Hepatocyte (in vitro differentiated cells): ENCODE results near the gene EMC8. TPM values are rescaled to one million over a fixed set of nuclear protein-coding genes. Genes with fewer than 3 reads are reported as not detected.
A peak's percentile ranks its signal among the peaks of the same experiment; 100 is the strongest.

ENCODE experiments used
- DNase-seq: peaks from one replicate; pipeline ENCODE4 v3.0.0-alpha.2; 2016; ENCODE audit warnings: low spot score
- H2AFZ ChIP-seq: fragments of 200-600 bp; sonication (generic); 2 replicates; pipeline ENCODE4 v1.6.0; 2016; ENCODE audit warnings: antibody characterized with exemption, mild to moderate bottlenecking
- H3K27ac ChIP-seq: fragments of 200-600 bp; sonication (generic); 2 replicates; pipeline ENCODE4 v1.5.1; 2016; ENCODE audit warnings: mild to moderate bottlenecking
- H3K27me3 ChIP-seq: fragments of 200-600 bp; sonication (generic); 2 replicates; pipeline ENCODE4 v1.6.1; 2016
- H3K36me3 ChIP-seq: fragments of 200-600 bp; sonication (generic); replicated peaks from 2 replicates; pipeline ENCODE4 v1.5.1; 2016; ENCODE audit warnings: low read depth; ENCODE audit not compliant: insufficient read depth
- H3K4me1 ChIP-seq: fragments of 200-600 bp; sonication (generic); 2 replicates; pipeline ENCODE4 v1.5.1; 2016; ENCODE audit warnings: mild to moderate bottlenecking, moderate library complexity; ENCODE audit not compliant: insufficient read depth
- H3K4me2 ChIP-seq: fragments of 200-600 bp; sonication (generic); 2 replicates; pipeline ENCODE4 v1.6.0; 2016
- H3K4me3 ChIP-seq: fragments of 200-600 bp; sonication (generic); 2 replicates; pipeline ENCODE4 v1.5.1; 2016; ENCODE audit warnings: mild to moderate bottlenecking
- H3K79me2 ChIP-seq: fragments of 200-600 bp; sonication (generic); 2 replicates; pipeline ENCODE4 v1.6.0; 2017; ENCODE audit warnings: mild to moderate bottlenecking
- H3K9me2 ChIP-seq: fragments of 200-600 bp; sonication (generic); replicated peaks from 2 replicates; pipeline ENCODE4 v1.6.0; 2017; ENCODE audit warnings: mild to moderate bottlenecking; ENCODE audit not compliant: insufficient read depth
- H3K9me3 ChIP-seq: fragments of 200-600 bp; sonication (generic); 2 replicates; pipeline ENCODE4 v1.5.1; 2016; ENCODE audit warnings: low read depth, mild to moderate bottlenecking
- H4K20me1 ChIP-seq: fragments of 200-600 bp; sonication (generic); 2 replicates; pipeline ENCODE4 v1.6.0; 2016; ENCODE audit warnings: mild to moderate bottlenecking; ENCODE audit not compliant: insufficient read depth, poor library complexity, severe bottlenecking
- CTCF ChIP-seq: fragments of 200-600 bp; sonication (generic); IDR thresholded peaks from 2 replicates; pipeline ENCODE4 v1.5.1; 2016; ENCODE audit warnings: antibody characterized with exemption, mild to moderate bottlenecking; ENCODE audit not compliant: poor library complexity
- EZH2 ChIP-seq: fragments of 200-600 bp; sonication (generic); IDR thresholded peaks from 2 replicates; pipeline ENCODE4 v1.6.1; 2016; ENCODE audit warnings: antibody characterized with exemption, mild to moderate bottlenecking, borderline replicate concordance
- EZH2phosphoT487 ChIP-seq: fragments of 200-600 bp; sonication (generic); IDR thresholded peaks from one replicate; pipeline ENCODE4 v1.6.1; 2018; ENCODE audit warnings: antibody characterized with exemption, mild to moderate bottlenecking, low read depth, moderate library complexity; ENCODE audit not compliant: unreplicated experiment, severe bottlenecking
- WGBS: methylation state at CpG from one replicate; pipeline ENCODE4 v1.1.6; 2016; ENCODE audit warnings: low lambda C conversion rate; ENCODE audit errors: missing lambda C conversion rate; 5-methylcytosine and 5-hydroxymethylcytosine counted together
- polyA plus RNA-seq: library from polyadenylated mRNA; unstranded; fragments of >200 nt; fragmentation: Nextera tagmentation; extraction: Ambion mirVana; gene quantifications from 2 replicates; pipeline ENCODE4 v1.2.1, GENCODE V29; 2016
- total RNA-seq: library from RNA; depleted of rRNA; stranded (reverse); fragments of >200 nt; gene quantifications from 2 replicates; pipeline ENCODE4 v1.2.3, GENCODE V29; 2014

EMC8 gene
- total and polyA plus RNA-seq, 2 experiments from 2014 or later, result 35.0 to 50.6 TPM

GRCh38 chr16:85798901-85799496 is 345 bp downstream of the EMC8 start:
- Histone ChIP-seq H3K4me3 (peak overlapping the region; percentile 74), H3K4me1 (peaks cover 11% of the 10 kb centered on the region), H3K9me3 (no peaks in the 10 kb centered on the region), H2AFZ (peak overlapping the region; percentile 28), H3K27me3 (no peaks in the 10 kb centered on the region), H3K9me2 (no peaks in the 10 kb centered on the region), H3K36me3 (no peaks in the 10 kb centered on the region), H4K20me1 (peaks cover 25% of the 10 kb centered on the region), H3K79me2 (peaks cover 92% of the 10 kb centered on the region), H3K27ac (peak overlapping the region; percentile 97), H3K4me2 (peak overlapping the region; percentile 81)
- under 1% methylated on average over 43 of the region's 51 CpGs for WGBS
- peak; percentile 50 for DNase-seq
- TF ChIP-seq EZH2 (no peak), CTCF (no peak), EZH2phosphoT487 (no peak)

- peak overlapping the region; percentile 28 for H2AFZ ChIP-seq
Observed at GRCh38 chr16:85798283-85798776, 1.0 kb downstream of the EMC8 start.

GRCh38 chr16:85796599-85796998 is 2.7 kb downstream of the EMC8 start:
- no peak overlapping the region for H3K27ac ChIP-seq
- H3K4me3 ChIP-seq, result no peak overlapping the region
- H3K4me2 ChIP-seq, result no peak overlapping the region
- no peaks in the 10 kb centered on the region for H3K9me3 ChIP-seq
- peaks cover 11% of the 10 kb centered on the region for H3K4me1 ChIP-seq
- WGBS, result 91% methylated on average over 7 of the region's 7 CpGs
- no peaks in the 10 kb centered on the region for H3K36me3 ChIP-seq
- TF ChIP-seq CTCF (no peak), EZH2 (no peak), EZH2phosphoT487 (no peak)
- no peaks in the 10 kb centered on the region for H3K27me3 ChIP-seq
- peaks cover 29% of the 10 kb centered on the region for H4K20me1 ChIP-seq
- no peak overlapping the region for H2AFZ ChIP-seq
- peaks cover 97% of the 10 kb centered on the region for H3K79me2 ChIP-seq
- no peak for DNase-seq
- H3K9me2 ChIP-seq, result no peaks in the 10 kb centered on the region

More at GRCh38 chr16:85798283-85798776, 1.0 kb downstream of the EMC8 start:
- H3K36me3 ChIP-seq, result no peaks in the 10 kb centered on the region
- H3K4me2 ChIP-seq, result peak overlapping the region; percentile 81
- H3K9me3 ChIP-seq, result no peaks in the 10 kb centered on the region
- H4K20me1 ChIP-seq, result peaks cover 31% of the 10 kb centered on the region
- TF ChIP-seq CTCF, result no peak
- no peak for TF ChIP-seq EZH2
- TF ChIP-seq EZH2phosphoT487, result no peak
- no peaks in the 10 kb centered on the region for H3K9me2 ChIP-seq
- H3K4me3 ChIP-seq, result peak overlapping the region; percentile 74
- H3K27me3 ChIP-seq, result no peaks in the 10 kb centered on the region
- WGBS, result 19% methylated on average over 17 of the region's 17 CpGs
- DNase-seq, result peak; percentile 39
- peaks cover 95% of the 10 kb centered on the region for H3K79me2 ChIP-seq
- peak overlapping the region; percentile 97 for H3K27ac ChIP-seq
- H3K4me1 ChIP-seq, result peaks cover 11% of the 10 kb centered on the region
